GM18498 (cell line): ENCODE data around the gene FRMD5.

Source experiments
- ATAC-seq: cut with Tn5 transposase; IDR thresholded peaks from one replicate; pipeline ENCODE4 v1.9.1; 2021; ENCODE audit warnings: mild to moderate bottlenecking, moderate library complexity; ENCODE audit not compliant: unreplicated experiment

Gene FRMD5

GRCh38 chr15:43981576-43981975 lies 213.5 kb downstream of the FRMD5 start:
- ATAC-seq = no peak

- ATAC-seq = peak; percentile 79
Observed at GRCh38 chr15:43977072-43977884, 217.8 kb downstream of the FRMD5 start.

DNA sequence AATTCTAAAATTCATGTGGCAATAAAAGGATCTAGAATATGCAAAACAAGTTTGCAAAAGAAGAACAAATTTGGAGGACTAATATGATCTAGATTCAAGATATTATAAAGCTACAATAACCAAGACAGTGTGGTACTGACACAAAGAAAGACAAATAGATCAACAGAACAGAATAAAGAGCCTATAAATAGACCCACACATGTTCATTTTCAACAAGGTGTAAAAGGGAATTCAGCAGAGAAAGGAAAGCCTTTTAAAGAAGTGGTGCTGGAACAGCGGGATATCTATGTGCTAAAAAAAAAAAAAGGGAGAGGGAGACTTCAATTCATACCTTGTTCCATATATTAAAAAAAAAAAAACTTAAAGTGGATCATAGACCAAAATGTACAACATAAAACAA lies 219.3 kb downstream of the FRMD5 start:
- no peak for ATAC-seq

DNA sequence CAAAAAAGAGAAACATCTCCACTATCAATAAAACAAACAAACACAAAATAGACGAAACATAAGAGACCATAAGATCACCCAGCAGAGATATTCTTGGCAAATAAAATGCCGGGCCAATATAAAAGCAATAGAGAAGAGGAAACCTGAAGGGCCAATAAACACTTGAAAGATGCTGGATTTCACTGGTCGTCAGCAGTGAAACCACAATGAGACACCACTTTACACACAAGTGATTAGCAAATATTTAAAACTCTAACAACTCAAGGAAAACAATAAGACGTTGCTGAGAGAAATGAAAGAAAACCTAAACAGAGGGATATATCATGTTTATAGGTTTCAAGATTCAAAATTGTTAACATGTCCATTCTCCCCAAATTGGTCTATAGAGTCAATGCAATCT lies 219.7 kb downstream of the FRMD5 start:
- no peak for ATAC-seq

GRCh38 chr15:43974852-43975251 lies 220.2 kb downstream of the FRMD5 start:
- no peak for ATAC-seq

DNA sequence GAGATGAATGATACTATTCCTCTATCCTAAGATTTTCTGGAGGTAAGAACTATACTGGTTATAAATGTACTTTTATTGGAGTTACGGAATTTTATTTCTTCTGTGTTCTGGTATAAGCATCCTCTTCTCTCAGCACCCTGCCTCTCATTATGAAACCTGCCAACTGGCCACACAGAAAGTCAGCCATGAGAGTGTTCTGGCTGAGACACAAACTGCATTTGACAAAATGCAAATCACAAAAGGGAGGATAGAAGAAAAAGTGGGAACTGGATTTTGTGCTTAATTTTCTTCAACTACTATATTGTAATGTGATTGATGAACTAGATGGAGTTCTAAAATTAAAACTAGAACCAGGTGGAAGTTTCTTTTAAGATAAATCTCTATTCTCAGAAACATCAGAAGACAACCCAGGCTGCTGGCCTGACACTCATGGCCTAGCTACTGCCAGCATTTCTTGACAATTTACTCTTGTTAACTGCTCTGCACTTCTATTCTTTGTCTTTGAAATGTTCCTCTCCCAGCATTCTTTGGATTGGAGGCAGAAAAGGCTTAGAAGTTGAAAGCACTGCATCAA lies 225.2 kb downstream of the FRMD5 start:
- no peak for ATAC-seq

DNA sequence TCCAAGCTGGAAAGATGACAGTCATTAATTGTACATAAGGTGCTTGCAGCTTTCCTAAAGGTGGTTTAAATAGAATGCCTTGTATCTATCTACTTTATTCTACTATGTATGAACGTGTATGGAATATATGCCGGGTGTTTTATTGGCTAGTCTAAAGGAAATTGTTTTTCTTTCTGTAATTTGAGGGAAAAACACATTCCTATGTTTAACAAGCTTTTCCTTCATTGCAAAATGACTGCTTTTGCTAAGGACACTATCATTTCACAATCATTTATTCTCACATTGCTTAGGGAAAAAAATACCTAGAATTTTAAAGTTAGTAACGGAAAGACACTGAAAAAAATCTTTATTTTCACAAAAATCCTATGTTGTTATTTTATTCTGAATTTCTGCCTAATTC lies 226.5 kb downstream of the FRMD5 start:
- no peak for ATAC-seq

DNA sequence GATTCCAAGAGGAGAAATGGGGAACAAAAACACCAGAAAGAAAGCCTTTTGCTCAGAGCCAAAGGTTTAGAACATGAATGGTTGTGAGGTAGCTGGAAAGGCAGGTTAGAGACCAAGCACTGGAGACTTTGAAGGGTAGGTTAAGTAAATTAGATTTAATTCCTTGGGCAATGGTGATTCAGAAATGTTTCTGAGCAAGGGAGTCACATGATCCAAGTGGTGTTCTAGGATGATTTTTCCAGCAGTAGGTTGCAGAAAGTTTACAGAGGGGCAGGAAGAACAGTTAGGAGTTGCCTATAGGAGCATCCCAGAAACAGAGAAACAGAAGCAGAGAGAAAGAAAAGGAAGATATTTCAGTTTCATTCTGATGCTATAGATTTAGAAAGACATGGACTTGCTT lies 228.4 kb downstream of the FRMD5 start:
- no peak for ATAC-seq

DNA sequence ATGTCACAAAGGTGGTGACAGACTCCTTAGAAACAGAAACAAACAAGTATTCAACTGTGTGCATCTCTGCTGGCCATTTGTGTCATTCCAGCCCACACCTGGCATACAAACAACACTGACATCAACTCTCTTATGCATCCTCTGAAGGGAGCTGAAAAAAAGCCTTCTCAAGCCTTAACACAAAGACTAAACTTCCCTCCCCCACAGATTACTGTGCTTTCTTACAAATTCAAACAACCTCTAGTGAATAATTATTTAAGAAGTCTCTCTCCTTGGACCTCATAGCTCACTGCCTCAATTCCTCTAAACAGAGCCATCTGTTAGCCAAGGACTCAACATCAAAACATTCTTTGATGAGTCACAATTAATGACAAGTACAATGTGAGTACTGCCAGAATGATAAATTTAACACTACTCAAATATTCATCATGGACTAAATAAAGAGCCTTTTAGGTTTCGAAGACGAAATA lies 236.2 kb downstream of the FRMD5 start:
- ATAC-seq = no peak

GRCh38 chr15:43957724-43958123 lies 237.3 kb downstream of the FRMD5 start:
- ATAC-seq = no peak

DNA sequence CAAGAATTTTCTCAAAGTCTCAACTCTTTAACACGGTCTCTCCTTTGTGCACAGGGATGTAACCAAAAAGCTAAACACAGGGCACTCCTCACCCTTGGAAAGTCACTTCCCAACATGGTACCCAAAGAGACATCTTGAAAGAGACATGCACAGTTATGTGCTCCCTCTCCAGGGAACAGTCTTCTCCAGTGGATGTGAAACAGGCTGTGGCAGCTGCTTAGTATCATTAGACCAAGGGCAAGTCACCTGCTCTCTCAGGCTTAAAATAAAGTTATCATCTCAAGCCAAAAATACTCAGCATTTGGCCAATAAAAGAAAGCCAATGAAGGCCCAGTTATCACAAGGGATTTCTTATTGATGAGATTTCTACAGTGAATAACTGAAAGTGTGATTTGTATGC lies 239.9 kb downstream of the FRMD5 start:
- no peak for ATAC-seq

- no peak for ATAC-seq
Observed at GRCh38 chr15:43954181-43954621, 240.9 kb downstream of the FRMD5 start.

DNA sequence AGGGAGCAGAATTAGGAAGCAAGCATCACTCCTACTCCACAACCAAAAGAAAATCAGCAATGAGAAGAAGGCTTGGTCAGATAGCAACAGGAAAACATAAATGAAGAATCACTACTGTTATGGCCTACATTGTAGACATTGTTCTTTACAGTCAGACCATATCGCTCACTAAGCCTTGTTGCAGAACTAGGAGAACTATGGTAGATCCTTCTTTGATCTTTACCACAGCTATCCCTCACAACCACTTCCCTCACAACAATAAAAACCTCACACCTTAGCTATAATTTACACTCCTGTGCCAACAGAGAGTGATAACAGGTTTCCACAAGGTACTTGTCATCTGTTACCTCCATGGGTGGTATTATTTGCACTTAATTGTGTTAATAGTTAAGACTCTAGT lies 241.7 kb downstream of the FRMD5 start:
- no peak for ATAC-seq

DNA sequence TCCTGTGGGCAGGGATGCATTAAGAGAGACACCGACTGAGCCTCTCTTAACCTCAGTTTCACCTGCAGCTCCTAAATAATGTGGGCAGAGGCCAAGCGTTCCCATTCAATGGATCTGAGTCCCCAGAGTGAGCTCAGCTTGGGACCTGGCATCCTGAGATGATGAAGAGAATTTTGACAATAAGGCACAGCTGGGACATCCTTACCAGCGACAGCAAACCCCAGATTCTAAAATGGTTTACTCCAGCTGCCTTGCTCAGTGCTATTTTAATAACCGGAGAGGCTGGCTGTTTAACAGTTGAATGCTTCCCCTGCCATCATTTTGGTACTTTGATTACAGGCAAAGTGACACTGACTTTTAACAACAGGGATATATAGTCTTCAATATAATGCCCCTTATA lies 244.5 kb downstream of the FRMD5 start:
- ATAC-seq = no peak

GRCh38 chr15:43948691-43949325 lies 246.3 kb downstream of the FRMD5 start:
- peak; percentile 87 for ATAC-seq

DNA sequence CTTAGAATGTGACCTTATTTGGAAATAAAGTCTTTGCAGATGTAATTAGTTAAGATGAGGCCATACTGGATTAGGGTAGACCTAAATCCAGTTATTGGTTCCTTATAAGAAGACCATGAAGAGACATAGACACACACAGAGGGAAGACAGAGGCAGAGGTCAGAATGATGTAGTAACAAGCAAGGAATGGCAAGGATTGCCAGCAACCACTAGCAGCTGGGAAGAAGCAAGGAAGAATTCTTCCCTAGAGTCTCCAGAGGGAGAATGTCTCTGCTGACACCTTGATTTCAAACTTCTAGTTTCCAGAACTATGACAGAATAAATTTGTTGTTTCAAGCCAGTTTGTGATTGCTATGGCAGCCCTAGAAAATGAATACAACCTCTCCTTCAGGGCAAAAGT lies 251.6 kb downstream of the FRMD5 start:
- ATAC-seq = no peak

- ATAC-seq = no peak
Observed at GRCh38 chr15:43942194-43942593, 252.9 kb downstream of the FRMD5 start.

DNA sequence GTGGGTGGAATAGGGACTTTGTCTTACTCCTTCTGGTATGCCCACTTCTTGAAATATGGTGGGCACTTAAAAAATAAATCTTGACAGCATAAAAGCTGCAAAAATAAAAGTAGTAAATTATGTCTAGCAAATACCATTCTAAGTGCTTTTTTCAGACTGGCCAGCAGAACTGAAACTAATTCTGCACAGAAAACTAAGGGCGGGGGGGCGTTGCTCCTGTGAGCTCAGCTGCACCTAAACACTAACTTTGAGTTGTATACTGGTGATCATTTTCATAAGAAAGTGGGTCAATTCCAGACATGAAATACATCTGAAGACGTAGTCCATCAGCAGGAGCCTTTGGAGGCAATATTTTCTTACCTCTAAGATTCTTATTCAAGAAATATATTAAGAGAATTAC lies 253.5 kb downstream of the FRMD5 start:
- peak; percentile 72 for ATAC-seq

GRCh38 chr15:43941071-43941470 lies 254.0 kb downstream of the FRMD5 start:
- no peak for ATAC-seq

DNA sequence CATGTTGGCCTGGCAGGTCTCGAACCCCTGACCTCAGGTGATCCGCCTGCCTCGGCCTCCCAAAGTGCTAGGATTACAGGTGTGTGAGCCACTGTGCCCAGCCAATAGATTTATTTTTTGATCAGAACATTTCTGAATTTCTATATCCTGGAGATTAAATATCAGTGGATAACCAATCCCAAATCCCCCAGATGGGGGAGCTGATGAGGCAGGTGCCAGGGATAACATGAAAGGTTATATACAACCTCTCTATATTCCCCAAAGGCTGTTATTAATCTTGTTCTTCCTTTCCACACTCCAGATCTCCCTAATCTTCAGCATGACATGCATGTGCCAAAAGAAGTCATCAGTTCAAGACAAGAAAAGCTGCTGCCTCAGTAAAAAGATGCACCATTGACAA lies 256.0 kb downstream of the FRMD5 start:
- ATAC-seq = no peak

DNA sequence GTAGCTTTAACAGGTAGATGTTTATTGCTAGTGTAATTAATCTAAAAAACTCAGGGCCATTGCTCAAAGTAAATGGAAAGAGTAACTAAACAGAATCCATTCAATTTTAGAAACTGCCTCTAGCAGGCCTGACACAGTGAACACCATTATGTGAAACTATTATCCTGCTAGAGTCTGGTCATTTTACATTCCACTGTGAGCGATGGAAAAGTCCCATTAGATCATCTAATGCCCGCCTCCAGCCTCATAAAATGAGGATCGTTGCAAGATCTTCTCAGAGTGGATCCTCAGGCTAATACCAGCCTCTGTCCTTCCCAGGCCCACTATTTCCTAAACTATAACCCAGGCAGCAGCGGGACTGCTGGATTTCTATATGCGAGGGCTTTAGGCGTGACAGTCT lies 260.6 kb downstream of the FRMD5 start:
- ATAC-seq = no peak

DNA sequence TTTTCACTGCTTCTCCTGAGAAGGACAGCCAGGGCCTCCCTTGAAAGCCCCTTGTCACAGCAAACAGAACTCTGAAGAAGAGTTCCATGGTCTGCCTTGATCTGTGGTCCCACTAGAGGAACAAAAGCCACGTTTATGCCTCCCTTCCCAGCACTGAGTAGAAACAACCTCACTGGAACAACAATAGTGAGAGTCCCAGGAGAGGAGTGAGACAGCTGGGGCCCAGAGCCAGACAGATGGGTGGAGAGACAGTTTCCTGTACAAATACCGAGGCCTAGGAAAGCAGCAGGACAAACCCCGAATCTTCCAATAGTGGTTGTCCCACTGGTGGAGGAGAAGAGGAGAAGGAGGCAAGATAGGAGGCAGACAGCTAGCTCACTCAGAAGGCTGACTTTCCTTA lies 262.2 kb downstream of the FRMD5 start:
- no peak for ATAC-seq
